Testis (tissue), 2 donors: Measurements from ENCODE around the gene PIGO.

Source experiments
- CTCF ChIP-seq, 3 experiments: fragments of 450-650 bp in 2 of 3; fragments of 200-600 bp in 1 of 3; sonication (generic) in 1 of 3; IDR thresholded peaks; one replicate each; pipeline ENCODE4 v1.5.1; 2016 to 2019; ENCODE audit warnings: antibody characterized with exemption in 3 of 3, mild to moderate bottlenecking in 2 of 3, moderate library complexity in 1 of 3
- POLR2A ChIP-seq: fragments of 450-650 bp; IDR thresholded peaks from one replicate; pipeline ENCODE4 v1.6.1; 2017; ENCODE audit warnings: antibody characterized with exemption, mild to moderate bottlenecking, moderate library complexity

DNA sequence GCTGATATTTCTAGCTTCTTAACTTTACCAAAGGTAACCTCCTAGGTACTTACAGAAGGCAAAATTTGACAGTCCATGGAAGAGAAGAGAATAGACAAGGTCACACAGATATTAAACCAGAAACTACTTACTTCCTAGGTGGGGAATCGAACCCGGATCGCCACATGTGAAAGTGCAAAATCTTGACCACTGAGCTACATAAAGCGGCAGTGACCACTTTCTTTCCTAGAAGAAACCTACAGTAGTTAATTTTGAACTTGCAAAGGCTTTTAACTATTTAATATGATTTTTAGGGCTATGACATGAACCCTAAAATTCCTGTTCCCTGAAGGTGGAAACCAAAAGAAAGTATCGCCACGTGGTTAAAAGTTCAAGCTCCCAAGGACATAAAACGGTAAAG, 39.6 kb upstream of the PIGO start:
- no peak for TF ChIP-seq CTCF (IDR thresholded peaks at IDR 0.05)
- TF ChIP-seq POLR2A = no peak
